ENCODE measurements around the gene CSMD2.

DNA sequence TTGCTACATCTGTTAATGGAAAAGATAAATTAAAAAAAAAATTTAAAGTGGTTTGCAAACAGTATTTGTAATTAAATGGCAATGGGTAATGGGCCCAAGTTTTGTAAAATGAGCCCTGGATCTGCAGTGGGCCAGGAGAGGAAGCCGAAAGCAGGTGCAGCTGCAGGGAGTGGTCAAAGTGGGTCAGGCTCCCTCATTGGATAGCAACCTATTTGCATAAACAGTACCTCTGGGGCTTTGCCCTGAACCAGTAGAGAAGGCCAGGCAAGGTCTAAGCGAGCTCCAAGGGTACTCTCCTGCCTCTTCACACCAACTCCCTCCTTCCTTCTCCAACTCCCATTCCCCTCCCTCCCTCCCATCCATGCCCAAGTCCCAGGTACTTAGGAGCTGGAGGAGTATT lies 162.2 kb downstream of the CSMD2 start:
- TF ChIP-seq, protein P1, sequence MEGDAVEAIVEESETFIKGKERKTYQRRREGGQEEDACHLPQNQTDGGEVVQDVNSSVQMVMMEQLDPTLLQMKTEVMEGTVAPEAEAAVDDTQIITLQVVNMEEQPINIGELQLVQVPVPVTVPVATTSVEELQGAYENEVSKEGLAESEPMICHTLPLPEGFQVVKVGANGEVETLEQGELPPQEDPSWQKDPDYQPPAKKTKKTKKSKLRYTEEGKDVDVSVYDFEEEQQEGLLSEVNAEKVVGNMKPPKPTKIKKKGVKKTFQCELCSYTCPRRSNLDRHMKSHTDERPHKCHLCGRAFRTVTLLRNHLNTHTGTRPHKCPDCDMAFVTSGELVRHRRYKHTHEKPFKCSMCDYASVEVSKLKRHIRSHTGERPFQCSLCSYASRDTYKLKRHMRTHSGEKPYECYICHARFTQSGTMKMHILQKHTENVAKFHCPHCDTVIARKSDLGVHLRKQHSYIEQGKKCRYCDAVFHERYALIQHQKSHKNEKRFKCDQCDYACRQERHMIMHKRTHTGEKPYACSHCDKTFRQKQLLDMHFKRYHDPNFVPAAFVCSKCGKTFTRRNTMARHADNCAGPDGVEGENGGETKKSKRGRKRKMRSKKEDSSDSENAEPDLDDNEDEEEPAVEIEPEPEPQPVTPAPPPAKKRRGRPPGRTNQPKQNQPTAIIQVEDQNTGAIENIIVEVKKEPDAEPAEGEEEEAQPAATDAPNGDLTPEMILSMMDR (IDR thresholded peaks at IDR 0.05) = no peak
- no peak for TF ChIP-seq EZH2 (IDR thresholded peaks at IDR 0.05)
- no peak for TF ChIP-seq EZH2phosphoT487 (IDR thresholded peaks at IDR 0.05)

Data from neural progenitor cell (in vitro differentiated cells).